ENCODE measurements around the gene IFNA2.

Gene IFNA2

DNA sequence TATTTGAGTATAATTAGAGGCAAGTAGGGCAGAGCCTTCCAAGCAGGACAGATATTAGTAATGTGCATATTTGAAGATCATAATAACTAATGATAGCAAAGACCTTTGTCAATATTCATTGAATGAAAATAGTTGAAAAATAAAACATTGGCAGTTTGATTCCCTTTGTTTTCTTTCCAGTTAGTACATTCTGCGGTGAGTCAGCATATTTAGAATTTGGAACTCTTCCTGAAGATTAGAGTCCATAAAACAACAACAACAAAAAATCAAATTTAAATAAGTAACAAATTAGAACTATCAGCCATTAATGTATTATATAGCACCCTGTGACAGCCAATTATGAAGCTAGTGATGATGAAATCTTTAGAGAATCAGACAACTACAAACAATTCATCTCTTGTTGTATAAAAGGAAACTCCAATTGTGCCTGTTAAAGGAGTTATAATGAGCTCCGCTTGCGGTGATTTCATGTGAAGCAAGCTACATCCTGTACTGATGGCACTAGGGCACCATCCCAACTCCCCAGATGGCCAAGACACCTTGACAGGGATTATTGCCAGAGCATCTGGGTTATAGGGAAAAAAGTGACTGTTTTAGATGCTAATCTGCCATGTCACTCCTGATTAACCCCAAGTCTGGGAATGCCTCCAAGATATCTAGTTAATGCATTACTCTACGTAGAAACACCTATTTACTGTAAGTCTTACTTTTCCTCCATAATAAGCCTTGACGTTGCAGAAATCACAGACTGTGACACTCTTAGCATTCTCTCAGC, 30.5 kb upstream of the IFNA2 start:
- no peak for DNase-seq
- H3K27ac ChIP-seq (ENCODE audit: insufficient read depth in 1 of 2, low read depth in 1 of 2, low read length in 2 of 2, poor library complexity in 1 of 2, severe bottlenecking in 2 of 2): no peak overlapping the region
- H3K36me3 ChIP-seq (ENCODE audit: control insufficient read depth in 4 of 4, insufficient read depth in 4 of 4, low read length in 3 of 4): no peaks in the 10 kb centered on the region
- WGBS (ENCODE audit: insufficient coverage): 96% methylated on average over 4 of the region's 5 CpGs
- ChIA-PET CTCF (interaction anchor here (1.6 to 1.8 kb wide), 2 partner anchors 18 to 92 kb away, joined by 4 to 5 read pairs; no protein-coding TSS in a partner anchor), POLR2A (no interaction called here)
- no peaks in the 10 kb centered on the region for H3K27me3 ChIP-seq (replicated peaks in 2 of 5; ENCODE audit: control insufficient read depth in 4 of 5, insufficient read depth in 5 of 5, low read length in 4 of 5)
- no peak overlapping the region for H3K4me3 ChIP-seq (ENCODE audit: control insufficient read depth in 1 of 7, extremely low read depth in 1 of 7, insufficient read depth in 4 of 7, low read depth in 2 of 7, low read length in 6 of 7)
- peaks cover 0 to 21% (median 0%) of the 10 kb centered on the region in 4 experiments for H3K4me1 ChIP-seq (ENCODE audit: control extremely low read depth in 1 of 4, control insufficient read depth in 4 of 4, insufficient read depth in 4 of 4, low read length in 3 of 4)
- no peaks in the 10 kb centered on the region for H3K9me3 ChIP-seq (ENCODE audit: control extremely low read depth in 1 of 5, control insufficient read depth in 4 of 5, insufficient read depth in 2 of 5, low read depth in 1 of 5, low read length in 4 of 5)

GRCh38 chr9:21414220-21414940, 29.2 kb upstream of the IFNA2 start:
- Histone ChIP-seq H3K9me3 (ENCODE audit: control extremely low read depth in 1 of 5, control insufficient read depth in 4 of 5, insufficient read depth in 2 of 5, low read depth in 1 of 5, low read length in 4 of 5) (no peaks in the 10 kb centered on the region), H3K36me3 (ENCODE audit: control insufficient read depth in 4 of 4, insufficient read depth in 4 of 4, low read length in 3 of 4) (no peaks in the 10 kb centered on the region), H3K27ac (ENCODE audit: insufficient read depth in 1 of 2, low read depth in 1 of 2, low read length in 2 of 2, poor library complexity in 1 of 2, severe bottlenecking in 2 of 2) (no peak overlapping the region), H3K4me1 (ENCODE audit: control extremely low read depth in 1 of 4, control insufficient read depth in 4 of 4, insufficient read depth in 4 of 4, low read length in 3 of 4) (peaks cover 0 to 21% (median 0%) of the 10 kb centered on the region in 4 experiments), H3K27me3 (replicated peaks in 2 of 5; ENCODE audit: control insufficient read depth in 4 of 5, insufficient read depth in 5 of 5, low read length in 4 of 5) (no peaks in the 10 kb centered on the region), H3K4me3 (ENCODE audit: control insufficient read depth in 1 of 7, extremely low read depth in 1 of 7, insufficient read depth in 4 of 7, low read depth in 2 of 7, low read length in 6 of 7) (no peak overlapping the region)
- DNase-seq: no peak
- ChIA-PET CTCF (interaction anchor here (0.9 to 2.3 kb wide), 4 partner anchors 9 to 179 kb away, joined by 3 to 7 read pairs (median 4); no protein-coding TSS in a partner anchor), POLR2A (no interaction called here)
- WGBS (ENCODE audit: insufficient coverage): no CpG with 5 or more reads among the region's 2 CpGs

DNA sequence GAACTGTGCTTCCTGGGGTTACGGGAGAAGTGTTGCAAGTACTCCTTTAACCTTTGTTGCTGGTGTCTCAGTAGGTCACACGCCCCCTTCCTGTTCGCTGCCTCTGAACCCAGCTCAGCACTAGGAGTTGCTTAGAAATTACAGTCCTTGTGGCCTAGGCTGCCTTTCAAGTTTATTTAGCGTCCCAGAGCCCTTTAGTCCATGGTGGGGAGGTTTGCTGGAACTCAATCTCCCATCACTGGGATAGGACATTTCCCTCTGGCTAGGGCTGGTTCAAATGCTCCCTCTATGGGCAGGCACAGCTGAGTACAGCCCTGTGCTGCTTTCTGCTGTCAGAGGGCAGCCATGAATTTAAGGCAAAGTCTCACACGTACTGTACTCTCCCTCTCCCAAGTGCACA, 28.4 kb upstream of the IFNA2 start:
- ChIA-PET POLR2A (no interaction called here), CTCF (interaction anchor here (1.1 to 2.3 kb wide), 2 partner anchors 20 to 87 kb away, joined by 3 to 7 read pairs; no protein-coding TSS in a partner anchor)
- peaks cover 0 to 21% (median 0%) of the 10 kb centered on the region in 4 experiments for H3K4me1 ChIP-seq (ENCODE audit: control extremely low read depth in 1 of 4, control insufficient read depth in 4 of 4, insufficient read depth in 4 of 4, low read length in 3 of 4)

GRCh38 chr9:21413151-21413550, 28.0 kb upstream of the IFNA2 start:
- POLR2A ChIA-PET: no interaction called here
- no peaks in the 10 kb centered on the region for H3K36me3 ChIP-seq (ENCODE audit: control insufficient read depth in 4 of 4, insufficient read depth in 4 of 4, low read length in 3 of 4)
- H3K9me3 ChIP-seq (ENCODE audit: control extremely low read depth in 1 of 5, control insufficient read depth in 4 of 5, insufficient read depth in 2 of 5, low read depth in 1 of 5, low read length in 4 of 5): no peaks in the 10 kb centered on the region
- H3K27ac ChIP-seq (ENCODE audit: insufficient read depth in 1 of 2, low read depth in 1 of 2, low read length in 2 of 2, poor library complexity in 1 of 2, severe bottlenecking in 2 of 2): no peak overlapping the region
- DNase-seq: no peak
- H3K27me3 ChIP-seq (replicated peaks in 2 of 5; ENCODE audit: control insufficient read depth in 4 of 5, insufficient read depth in 5 of 5, low read length in 4 of 5): no peaks in the 10 kb centered on the region
- H3K4me1 ChIP-seq (ENCODE audit: control extremely low read depth in 1 of 4, control insufficient read depth in 4 of 4, insufficient read depth in 4 of 4, low read length in 3 of 4): peaks cover 0 to 21% (median 0%) of the 10 kb centered on the region in 4 experiments
- CTCF ChIA-PET: interaction anchor here (1.1 to 2.3 kb wide), 2 partner anchors 20 to 86 kb away, joined by 3 to 7 read pairs; no protein-coding TSS in a partner anchor
- WGBS (ENCODE audit: insufficient coverage): no CpG with 5 or more reads among the region's 4 CpGs
- H3K4me3 ChIP-seq (ENCODE audit: control insufficient read depth in 1 of 7, extremely low read depth in 1 of 7, insufficient read depth in 4 of 7, low read depth in 2 of 7, low read length in 6 of 7): no peak overlapping the region

More for the DNA sequence above, 28.4 kb upstream of the IFNA2 start:
- Histone ChIP-seq H3K27ac (ENCODE audit: insufficient read depth in 1 of 2, low read depth in 1 of 2, low read length in 2 of 2, poor library complexity in 1 of 2, severe bottlenecking in 2 of 2) (no peak overlapping the region), H3K27me3 (replicated peaks in 2 of 5; ENCODE audit: control insufficient read depth in 4 of 5, insufficient read depth in 5 of 5, low read length in 4 of 5) (no peaks in the 10 kb centered on the region), H3K36me3 (ENCODE audit: control insufficient read depth in 4 of 4, insufficient read depth in 4 of 4, low read length in 3 of 4) (no peaks in the 10 kb centered on the region), H3K9me3 (ENCODE audit: control extremely low read depth in 1 of 5, control insufficient read depth in 4 of 5, insufficient read depth in 2 of 5, low read depth in 1 of 5, low read length in 4 of 5) (no peaks in the 10 kb centered on the region), H3K4me3 (ENCODE audit: control insufficient read depth in 1 of 7, extremely low read depth in 1 of 7, insufficient read depth in 4 of 7, low read depth in 2 of 7, low read length in 6 of 7) (no peak overlapping the region)
- 78% methylated on average over 5 of the region's 5 CpGs for WGBS (ENCODE audit: insufficient coverage)
- DNase-seq: no peak

DNA sequence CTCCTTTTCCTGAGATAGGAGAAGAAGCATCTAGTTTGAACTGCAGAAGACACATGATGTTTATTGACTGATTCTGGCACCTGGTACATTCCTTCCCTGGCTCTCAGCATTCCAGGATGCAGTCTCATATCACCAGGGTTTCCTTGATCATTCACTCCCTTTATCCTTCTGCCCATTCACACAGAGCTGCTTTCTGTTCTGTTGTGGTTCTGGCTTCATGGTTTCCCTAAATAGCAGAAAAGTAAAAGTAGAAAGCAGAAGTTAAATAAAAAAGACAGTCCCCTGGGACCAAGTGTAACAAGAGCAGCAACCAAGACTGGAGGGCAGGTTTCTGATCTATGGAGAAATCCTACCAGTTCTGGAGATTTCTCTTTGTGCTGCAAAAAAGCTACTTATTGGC, 26.9 kb upstream of the IFNA2 start:
- H3K27me3 ChIP-seq (replicated peaks in 2 of 5; ENCODE audit: control insufficient read depth in 4 of 5, insufficient read depth in 5 of 5, low read length in 4 of 5): peaks cover 0 to under 1% (median 0%) of the 10 kb centered on the region in 5 experiments
- no peak overlapping the region for H3K27ac ChIP-seq (ENCODE audit: insufficient read depth in 1 of 2, low read depth in 1 of 2, low read length in 2 of 2, poor library complexity in 1 of 2, severe bottlenecking in 2 of 2)
- no peak overlapping the region for H3K4me3 ChIP-seq (ENCODE audit: control insufficient read depth in 1 of 7, extremely low read depth in 1 of 7, insufficient read depth in 4 of 7, low read depth in 2 of 7, low read length in 6 of 7)
- ChIA-PET POLR2A (no interaction called here), CTCF (interaction anchor here (0.8 kb wide), 1 partner anchor 22 kb away, joined by 3 read pairs; no protein-coding TSS in a partner anchor)
- peaks cover 0 to 21% (median 0%) of the 10 kb centered on the region in 4 experiments for H3K4me1 ChIP-seq (ENCODE audit: control extremely low read depth in 1 of 4, control insufficient read depth in 4 of 4, insufficient read depth in 4 of 4, low read length in 3 of 4)
- no peaks in the 10 kb centered on the region for H3K36me3 ChIP-seq (ENCODE audit: control insufficient read depth in 4 of 4, insufficient read depth in 4 of 4, low read length in 3 of 4)
- DNase-seq: peak in 2 of 3 donors; percentile 26 to 47
- H3K9me3 ChIP-seq (ENCODE audit: control extremely low read depth in 1 of 5, control insufficient read depth in 4 of 5, insufficient read depth in 2 of 5, low read depth in 1 of 5, low read length in 4 of 5): no peaks in the 10 kb centered on the region

DNA sequence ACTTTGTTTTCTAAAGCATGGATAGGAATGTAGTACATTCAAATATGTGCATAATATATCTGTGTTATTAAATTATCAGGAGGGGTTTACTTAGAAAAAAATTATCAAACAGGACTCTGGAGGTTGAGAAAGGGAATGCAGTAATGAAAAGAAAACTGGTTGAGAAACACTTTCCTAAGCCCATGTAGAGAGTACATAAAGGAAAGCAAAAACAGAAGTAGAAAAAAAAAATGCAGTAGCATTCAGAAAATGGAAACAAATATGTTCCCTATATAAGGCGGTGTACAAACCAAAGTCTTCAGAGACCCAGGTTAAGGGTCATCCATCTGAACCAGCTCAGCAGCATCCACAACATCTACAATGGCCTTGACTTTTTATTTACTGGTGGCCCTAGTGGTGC, 23.6 kb upstream of the IFNA2 start, which contains the start of gene IFNA8:
Gene IFNA8 (plus strand): TSS at position 301 of the 400 bp plus-strand sequence. CDS start 60 bp downstream, at position 361.
- H3K4me1 ChIP-seq (ENCODE audit: control extremely low read depth in 1 of 4, control insufficient read depth in 4 of 4, insufficient read depth in 4 of 4, low read length in 3 of 4): peaks cover 0 to 20% (median 0%) of the 10 kb centered on the region in 4 experiments
- POLR2A ChIA-PET: no interaction called here
- peaks cover 0 to 9% (median 6%) of the 10 kb centered on the region in 5 experiments for H3K27me3 ChIP-seq (replicated peaks in 2 of 5; ENCODE audit: control insufficient read depth in 4 of 5, insufficient read depth in 5 of 5, low read length in 4 of 5)
- WGBS (ENCODE audit: insufficient coverage): 100% methylated on average over 1 of the region's 1 CpG
- no peak for DNase-seq
- CTCF ChIA-PET: interaction anchor here (0.8 to 1.1 kb wide), 3 partner anchors 15 to 26 kb away, joined by 3 read pairs; no protein-coding TSS in a partner anchor
- no peak within 1 kb of the TSS for H3K4me3 ChIP-seq (ENCODE audit: control insufficient read depth in 1 of 7, extremely low read depth in 1 of 7, insufficient read depth in 4 of 7, low read depth in 2 of 7, low read length in 6 of 7)
- no peaks in the 10 kb centered on the region for H3K9me3 ChIP-seq (ENCODE audit: control extremely low read depth in 1 of 5, control insufficient read depth in 4 of 5, insufficient read depth in 2 of 5, low read depth in 1 of 5, low read length in 4 of 5)
- no peaks in the 10 kb centered on the region for H3K36me3 ChIP-seq (ENCODE audit: control insufficient read depth in 4 of 4, insufficient read depth in 4 of 4, low read length in 3 of 4)
- H3K27ac ChIP-seq (ENCODE audit: insufficient read depth in 1 of 2, low read depth in 1 of 2, low read length in 2 of 2, poor library complexity in 1 of 2, severe bottlenecking in 2 of 2): no peak within 1 kb of the TSS
